ENCODE results near the gene SETD1A.

SETD1A gene

GRCh38 chr16:30964574-30965226, 7.1 kb downstream of the SETD1A start:
- peaks cover 7% of the 10 kb centered on the region for H3K79me2 ChIP-seq (ENCODE audit: low read length)
- H3K27ac ChIP-seq (ENCODE audit: low read length): no peak overlapping the region
- no peaks in the 10 kb centered on the region for H3K4me1 ChIP-seq (ENCODE audit: low read length)
- no peak overlapping the region for H2AFZ ChIP-seq (ENCODE audit: low read depth, low read length)
- H3K36me3 ChIP-seq (replicated peaks; ENCODE audit: low read depth, low read length): peaks cover 66% of the 10 kb centered on the region
- no peak overlapping the region for H3K4me2 ChIP-seq (ENCODE audit: low read length)
- no peaks in the 10 kb centered on the region for H4K20me1 ChIP-seq (ENCODE audit: insufficient read depth, low read length)
- H3K9ac ChIP-seq (ENCODE audit: low read length): no peak overlapping the region
- TF ChIP-seq EZH2phosphoT487 (IDR thresholded peaks at IDR 0.05; ENCODE audit: low read depth) (no peak), CTCF (IDR thresholded peaks at IDR 0.05; ENCODE audit: low read depth, low read length) (no peak)
- H3K4me3 ChIP-seq (ENCODE audit: low read length): no peak overlapping the region
- H3K27me3 ChIP-seq (ENCODE audit: low read depth, low read length): no peaks in the 10 kb centered on the region
- H3K9me3 ChIP-seq (ENCODE audit: insufficient read depth, low read length): no peaks in the 10 kb centered on the region

GRCh38 chr16:30965436-30965835, 7.9 kb downstream of the SETD1A start:
- H3K4me3 ChIP-seq (ENCODE audit: low read length): no peak overlapping the region
- H4K20me1 ChIP-seq (ENCODE audit: insufficient read depth, low read length): no peaks in the 10 kb centered on the region
- H3K36me3 ChIP-seq (replicated peaks; ENCODE audit: low read depth, low read length): peaks cover 59% of the 10 kb centered on the region
- no peak overlapping the region for H3K4me2 ChIP-seq (ENCODE audit: low read length)
- no peaks in the 10 kb centered on the region for H3K4me1 ChIP-seq (ENCODE audit: low read length)
- H3K9me3 ChIP-seq (ENCODE audit: insufficient read depth, low read length): no peaks in the 10 kb centered on the region
- no peaks in the 10 kb centered on the region for H3K27me3 ChIP-seq (ENCODE audit: low read depth, low read length)
- no peak overlapping the region for H2AFZ ChIP-seq (ENCODE audit: low read depth, low read length)
- no peak overlapping the region for H3K9ac ChIP-seq (ENCODE audit: low read length)
- no peaks in the 10 kb centered on the region for H3K79me2 ChIP-seq (ENCODE audit: low read length)
- TF ChIP-seq EZH2phosphoT487 (IDR thresholded peaks at IDR 0.05; ENCODE audit: low read depth) (no peak), CTCF (IDR thresholded peaks at IDR 0.05; ENCODE audit: low read depth, low read length) (no peak)
- no peak overlapping the region for H3K27ac ChIP-seq (ENCODE audit: low read length)

- Histone ChIP-seq H3K27me3 (ENCODE audit: low read depth, low read length) (no peaks in the 10 kb centered on the region), H3K4me1 (ENCODE audit: low read length) (no peaks in the 10 kb centered on the region)
These were observed 8.6 kb downstream of the SETD1A start for GRCh38 chr16:30966033-30966619.

More at GRCh38 chr16:30966033-30966619, 8.6 kb downstream of the SETD1A start:
- H3K9ac ChIP-seq (ENCODE audit: low read length): no peak overlapping the region
- TF ChIP-seq EZH2phosphoT487 (IDR thresholded peaks at IDR 0.05; ENCODE audit: low read depth) (no peak), CTCF (IDR thresholded peaks at IDR 0.05; ENCODE audit: low read depth, low read length) (no peak)
- H3K4me3 ChIP-seq (ENCODE audit: low read length): no peak overlapping the region
- no peak overlapping the region for H2AFZ ChIP-seq (ENCODE audit: low read depth, low read length)
- H4K20me1 ChIP-seq (ENCODE audit: insufficient read depth, low read length): no peaks in the 10 kb centered on the region
- peaks cover 60% of the 10 kb centered on the region for H3K36me3 ChIP-seq (replicated peaks; ENCODE audit: low read depth, low read length)
- no peaks in the 10 kb centered on the region for H3K79me2 ChIP-seq (ENCODE audit: low read length)
- no peak overlapping the region for H3K27ac ChIP-seq (ENCODE audit: low read length)
- H3K4me2 ChIP-seq (ENCODE audit: low read length): no peak overlapping the region
- no peaks in the 10 kb centered on the region for H3K9me3 ChIP-seq (ENCODE audit: insufficient read depth, low read length)
